ENCODE measurements around the gene VPS8.
"Not testable (repeated sequence)": the region's sequence is repeated elsewhere in the genome, so short reads cannot be mapped to it uniquely, and the experiment has no call there.

Gene VPS8

GRCh38 chr3:184918750-184919149, 106.8 kb downstream of the VPS8 start:
- DNase-seq (ENCODE audit: low read depth, low spot score), result no peak

- DNase-seq (ENCODE audit: low read depth, low spot score), result no peak
Measured at GRCh38 chr3:184919651-184920050, 107.7 kb downstream of the VPS8 start.

- DNase-seq (ENCODE audit: low read depth, low spot score), result no peak
Measured at GRCh38 chr3:184924547-184924946, 112.6 kb downstream of the VPS8 start.

GRCh38 chr3:184927796-184928315, 115.9 kb downstream of the VPS8 start:
- no peak for DNase-seq (ENCODE audit: low read depth, low spot score)

- DNase-seq (ENCODE audit: low read depth, low spot score), result no peak
Measured at GRCh38 chr3:184932777-184933176, 120.8 kb downstream of the VPS8 start.

- no peak for DNase-seq (ENCODE audit: low read depth, low spot score)
Measured at GRCh38 chr3:184937611-184938010, 125.6 kb downstream of the VPS8 start.

GRCh38 chr3:184941408-184941807, 129.4 kb downstream of the VPS8 start:
- no peak for DNase-seq (ENCODE audit: low read depth, low spot score)

GRCh38 chr3:184942735-184943134, 130.8 kb downstream of the VPS8 start:
- DNase-seq (ENCODE audit: low read depth, low spot score), result no peak

- no peak for DNase-seq (ENCODE audit: low read depth, low spot score)
Measured at GRCh38 chr3:184944241-184944640, 132.3 kb downstream of the VPS8 start.

- no peak for DNase-seq (ENCODE audit: low read depth, low spot score)
Measured at GRCh38 chr3:184945886-184946625, 134.1 kb downstream of the VPS8 start.

GRCh38 chr3:184946917-184947316, 135.0 kb downstream of the VPS8 start:
- no peak for DNase-seq (ENCODE audit: low read depth, low spot score)

GRCh38 chr3:184949251-184949965, 137.4 kb downstream of the VPS8 start:
- no peak for DNase-seq (ENCODE audit: low read depth, low spot score)

- not testable (repeated sequence) for DNase-seq (ENCODE audit: low read depth, low spot score)
Measured at GRCh38 chr3:184950816-184951215, 138.8 kb downstream of the VPS8 start.

GRCh38 chr3:184952671-184953070, 140.7 kb downstream of the VPS8 start:
- DNase-seq (ENCODE audit: low read depth, low spot score), result no peak

- no peak for DNase-seq (ENCODE audit: low read depth, low spot score)
Measured at GRCh38 chr3:184953401-184953800, 141.4 kb downstream of the VPS8 start.

GRCh38 chr3:184954251-184954650, 142.3 kb downstream of the VPS8 start:
- no peak for DNase-seq (ENCODE audit: low read depth, low spot score)

- DNase-seq (ENCODE audit: low read depth, low spot score), result not testable (repeated sequence)
Measured at GRCh38 chr3:184954851-184955250, 142.9 kb downstream of the VPS8 start.

- no peak for DNase-seq (ENCODE audit: low read depth, low spot score)
Measured at GRCh38 chr3:184965639-184966430, 153.9 kb downstream of the VPS8 start.

- no peak for DNase-seq (ENCODE audit: low read depth, low spot score)
Measured at GRCh38 chr3:184968115-184968514, 156.1 kb downstream of the VPS8 start.

- DNase-seq (ENCODE audit: low read depth, low spot score), result no peak
Measured at GRCh38 chr3:184970186-184970585, 158.2 kb downstream of the VPS8 start.

GRCh38 chr3:184977796-184978195, 165.8 kb downstream of the VPS8 start:
- no peak for DNase-seq (ENCODE audit: low read depth, low spot score)

- no peak for DNase-seq (ENCODE audit: low read depth, low spot score)
Measured at GRCh38 chr3:184981071-184981470, 169.1 kb downstream of the VPS8 start.

All from smooth muscle cell of the brain vasculature (primary cell).